NCI-H128 (cell line): ENCODE measurements around the gene RGS17.
"Not testable (repeated sequence)": the region's sequence is repeated elsewhere in the genome, so short reads cannot be mapped to it uniquely, and the experiment has no call there.

Experiments used
- DNase-seq: peaks from one replicate; lab custom pipeline; 2025; ENCODE audit not compliant: unreplicated experiment; lab: John Stamatoyannopoulos, UW

Gene RGS17

GRCh38 chr6:152999538-152999937 lies 131.5 kb downstream of the RGS17 start:
- DNase-seq: not testable (repeated sequence)

GRCh38 chr6:152993847-152994246 lies 137.2 kb downstream of the RGS17 start:
- no peak for DNase-seq

GRCh38 chr6:152993431-152993830 lies 137.7 kb downstream of the RGS17 start:
- DNase-seq: no peak

- DNase-seq: no peak
Observed at GRCh38 chr6:152986978-152987377, 144.1 kb downstream of the RGS17 start.

- not testable (repeated sequence) for DNase-seq
Observed at GRCh38 chr6:152985300-152985699, 145.8 kb downstream of the RGS17 start.

- no peak for DNase-seq
Observed at GRCh38 chr6:152984513-152984872, 146.6 kb downstream of the RGS17 start.

GRCh38 chr6:152983637-152984512 lies 147.2 kb downstream of the RGS17 start:
- DNase-seq: peak; percentile 95

- peak; percentile 91 for DNase-seq
Observed at GRCh38 chr6:152982904-152983636, 148.0 kb downstream of the RGS17 start, which contains the start of gene FBXO5. TSS of gene FBXO5 (minus strand) at chr6:152983041. CDS start at chr6:152982959, 82 bp downstream.

GRCh38 chr6:152981989-152982903 lies 148.8 kb downstream of the RGS17 start:
- DNase-seq: no peak

- no peak for DNase-seq
Observed at GRCh38 chr6:152981219-152981618, 149.9 kb downstream of the RGS17 start.

- DNase-seq: no peak
Observed at GRCh38 chr6:152980656-152981055, 150.4 kb downstream of the RGS17 start.

- DNase-seq: no peak
Observed at GRCh38 chr6:152979116-152979515, 152.0 kb downstream of the RGS17 start.

- DNase-seq: no peak
Observed at GRCh38 chr6:152978058-152978457, 153.0 kb downstream of the RGS17 start.

- no peak for DNase-seq
Observed at GRCh38 chr6:152977556-152977955, 153.5 kb downstream of the RGS17 start.

- DNase-seq: no peak
Observed at GRCh38 chr6:152976749-152977148, 154.3 kb downstream of the RGS17 start.

GRCh38 chr6:152975204-152975915 lies 155.7 kb downstream of the RGS17 start:
- DNase-seq: no peak

GRCh38 chr6:152973916-152974315 lies 157.2 kb downstream of the RGS17 start:
- no peak for DNase-seq

GRCh38 chr6:152969688-152970418 lies 161.2 kb downstream of the RGS17 start:
- no peak for DNase-seq

- DNase-seq: not testable (repeated sequence)
Observed at GRCh38 chr6:152966168-152966894, 164.8 kb downstream of the RGS17 start.
